ENCODE data around the gene MPST.
"Not testable (repeated sequence)": the region's sequence is repeated elsewhere in the genome, so short reads cannot be mapped to it uniquely, and the experiment has no call there.

Gene MPST

GRCh38 chr22:37063431-37064420 is 44.2 kb downstream of the MPST start:
- peak; percentile 28 for DNase-seq

DNA sequence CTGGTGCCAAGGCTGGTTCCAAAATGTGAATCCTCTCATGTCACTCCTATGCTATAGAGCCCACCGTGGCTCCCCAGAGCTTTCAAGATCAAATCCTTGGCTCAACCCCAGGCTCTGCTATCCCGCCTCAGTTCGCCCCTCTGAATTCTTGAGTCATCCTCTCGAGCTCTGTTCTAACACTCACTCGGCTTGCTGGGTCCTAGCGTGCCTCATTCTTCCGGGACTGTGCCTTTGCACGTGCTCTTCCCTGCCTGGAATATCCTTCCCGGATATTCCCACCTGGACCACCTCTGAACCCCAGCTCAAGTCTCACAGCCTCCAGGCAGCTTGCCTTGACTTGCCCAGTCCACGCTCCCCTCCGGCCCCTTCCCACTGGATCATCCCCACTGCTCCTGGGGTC is 45.0 kb downstream of the MPST start:
- no peak for DNase-seq

- DNase-seq = no peak
These were observed 45.6 kb downstream of the MPST start for GRCh38 chr22:37065180-37065579.

- DNase-seq = no peak
These were observed 46.4 kb downstream of the MPST start for GRCh38 chr22:37065961-37066360.

GRCh38 chr22:37067428-37067827 is 47.9 kb downstream of the MPST start:
- DNase-seq = no peak

DNA sequence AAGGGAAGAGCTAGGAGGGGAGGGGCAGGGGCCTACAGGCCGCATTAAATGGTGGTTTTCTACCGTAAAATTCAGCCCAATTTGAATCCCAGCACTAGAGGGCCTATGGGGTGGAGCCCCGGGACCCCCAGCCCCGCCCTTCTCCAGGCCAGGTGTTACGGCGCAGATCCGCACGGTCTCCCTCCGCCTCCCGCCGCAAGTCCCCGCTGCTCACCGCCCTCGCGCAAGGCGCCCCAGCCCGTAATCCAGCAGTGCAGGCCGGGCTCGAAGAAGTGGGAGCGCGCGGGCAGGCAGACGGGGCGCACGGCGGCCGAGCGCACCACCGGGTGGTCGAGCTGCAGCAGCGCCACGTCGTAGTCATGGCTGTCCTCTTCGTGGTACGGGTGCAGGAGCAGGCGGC is 49.3 kb downstream of the MPST start:
- DNase-seq = no peak

DNA sequence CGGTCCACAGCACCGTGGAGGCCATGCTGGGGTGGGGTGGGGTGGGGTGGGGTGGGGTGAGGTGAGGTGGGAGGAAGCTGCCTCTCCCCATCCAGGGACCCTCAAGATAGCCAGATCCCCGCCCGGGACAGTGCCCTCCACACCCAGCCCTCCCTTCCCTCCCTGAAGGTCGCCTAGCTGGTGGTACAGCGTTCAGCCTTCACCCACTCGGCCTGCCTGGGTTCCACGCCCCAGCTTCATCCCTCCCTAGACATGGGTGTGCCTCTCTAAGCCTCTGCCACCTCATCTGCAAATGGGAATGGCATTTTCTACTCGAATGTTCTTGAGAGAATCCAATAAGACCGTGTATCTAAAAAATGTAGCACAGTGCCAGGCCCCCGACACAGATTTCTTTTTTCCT is 49.8 kb downstream of the MPST start:
- DNase-seq = no peak

DNA sequence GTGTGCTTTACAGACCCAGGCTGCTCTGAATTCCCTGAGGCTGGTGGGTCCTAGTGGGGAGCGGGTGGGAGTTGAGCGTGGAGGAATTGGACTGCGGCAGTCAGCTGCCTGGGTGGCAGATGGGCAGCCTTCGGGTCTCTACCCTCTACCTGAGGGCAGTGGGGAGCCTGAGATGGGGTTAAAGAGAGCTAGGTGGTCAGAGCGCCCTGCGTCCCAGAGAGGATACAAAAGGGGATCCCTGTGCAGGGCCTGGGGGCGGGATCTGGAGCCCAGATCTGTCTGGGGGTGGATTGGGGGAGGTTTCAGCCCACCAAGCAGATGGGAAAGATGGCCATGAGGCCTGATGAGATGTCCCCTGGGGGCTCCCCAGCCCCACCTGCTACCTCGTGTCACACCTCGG is 50.2 kb downstream of the MPST start:
- no peak for DNase-seq

DNA sequence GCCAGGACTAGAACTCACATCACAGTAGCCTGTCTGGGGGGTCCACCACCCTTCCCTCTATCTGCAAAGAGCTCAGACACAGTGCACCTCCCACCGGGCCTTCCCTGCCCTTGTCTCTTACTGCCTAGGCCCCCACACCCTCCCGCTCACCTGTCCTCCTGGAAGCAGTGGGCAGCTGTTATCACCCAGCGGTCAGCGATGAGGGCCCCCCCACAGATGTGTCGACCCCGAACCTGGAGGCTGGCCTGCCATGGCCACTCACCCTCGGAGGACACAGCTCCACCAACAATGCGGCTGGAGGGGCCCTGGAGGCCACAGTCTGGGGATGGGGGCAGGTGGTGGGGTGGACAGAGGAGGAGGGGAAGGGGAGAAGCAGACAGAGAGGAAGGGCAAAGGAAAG is 50.8 kb downstream of the MPST start:
- DNase-seq = no peak

DNA sequence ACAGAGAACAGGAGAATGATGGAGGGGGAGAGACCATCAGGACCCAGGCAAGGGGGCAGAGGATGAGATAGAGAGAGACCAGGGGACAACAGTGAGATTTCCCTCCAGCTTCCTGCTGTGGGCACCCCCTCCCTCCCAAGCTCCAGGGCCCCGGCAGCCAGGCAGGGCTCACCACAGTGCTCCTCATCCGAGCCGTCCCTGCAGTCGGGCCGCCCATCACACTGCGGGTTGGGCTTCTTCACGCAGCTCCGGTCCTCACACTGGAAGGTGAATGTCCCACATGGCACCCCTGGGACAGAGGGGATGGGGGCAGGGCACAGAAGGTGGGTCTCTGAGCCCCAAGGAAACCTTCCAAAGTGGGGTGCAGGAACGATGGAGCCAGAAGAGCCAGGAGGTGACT is 51.2 kb downstream of the MPST start:
- DNase-seq = no peak

DNA sequence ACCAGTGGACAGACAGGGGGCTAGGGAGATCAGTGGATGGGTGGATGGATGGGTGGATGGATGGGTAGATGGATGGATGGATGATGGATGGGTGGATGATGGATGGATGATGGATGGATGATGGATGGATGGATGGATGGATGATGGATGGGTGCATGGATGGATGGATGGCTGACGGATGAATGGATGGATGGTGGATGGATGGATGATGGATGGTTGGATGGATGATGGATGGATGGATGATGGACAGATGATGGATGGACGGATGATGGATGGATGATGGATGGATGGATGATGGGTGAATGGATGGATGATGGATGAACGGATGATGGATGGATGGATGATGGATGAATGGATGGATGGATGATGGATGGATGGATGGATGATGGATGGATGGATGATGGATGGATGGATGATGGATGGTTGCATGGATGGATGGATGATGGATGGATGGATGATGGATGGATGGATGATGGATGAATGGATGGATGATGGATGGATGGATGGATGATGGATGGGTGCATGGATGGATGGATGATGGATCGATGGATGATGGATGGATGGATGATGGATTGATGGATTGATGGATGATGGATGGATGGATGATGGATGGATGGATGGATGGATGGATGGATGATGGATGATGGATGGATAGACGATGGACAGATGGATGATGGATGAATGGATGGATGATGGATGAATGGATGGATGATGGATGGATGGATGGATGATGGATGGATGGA is 52.5 kb downstream of the MPST start:
- DNase-seq = not testable (repeated sequence)

DNA sequence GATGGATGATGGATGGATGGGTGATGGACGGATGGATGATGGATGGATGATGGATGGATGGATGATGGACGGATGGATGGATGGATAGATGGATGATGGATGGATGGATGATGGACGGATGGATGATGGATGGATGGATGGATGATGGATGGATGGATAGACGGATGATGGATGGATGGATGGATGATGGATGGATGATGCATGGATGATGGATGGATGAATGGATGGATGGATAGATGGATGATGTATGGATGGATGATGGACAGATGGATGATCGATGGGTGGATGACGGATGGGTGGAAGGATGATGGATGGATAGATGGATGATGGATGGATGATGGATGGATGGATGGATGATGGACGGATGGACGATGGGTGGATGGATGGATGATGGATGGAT is 53.1 kb downstream of the MPST start:
- DNase-seq = no peak

- DNase-seq = no peak
These were observed 55.0 kb downstream of the MPST start for GRCh38 chr22:37074537-37074936.

DNA sequence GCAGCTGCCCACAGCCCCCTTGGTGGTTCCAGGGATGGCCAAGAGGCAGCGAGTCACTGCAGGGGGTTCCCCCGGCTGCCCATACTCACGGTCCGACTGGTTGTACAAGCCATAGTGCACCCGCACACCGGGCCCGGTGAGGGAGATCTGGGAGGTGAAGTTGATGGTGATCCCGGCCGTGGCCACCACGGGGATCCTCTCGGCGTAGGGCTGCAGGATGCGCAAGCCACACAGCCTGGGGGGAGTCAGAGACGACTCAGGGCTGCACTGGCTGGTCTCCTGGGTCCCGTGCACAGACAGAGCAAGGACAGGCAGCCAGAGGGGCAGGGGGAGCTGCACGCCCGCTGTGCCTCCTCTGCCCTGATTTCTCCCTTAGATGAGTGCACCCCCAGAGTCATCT is 55.5 kb downstream of the MPST start:
- DNase-seq = no peak

DNA sequence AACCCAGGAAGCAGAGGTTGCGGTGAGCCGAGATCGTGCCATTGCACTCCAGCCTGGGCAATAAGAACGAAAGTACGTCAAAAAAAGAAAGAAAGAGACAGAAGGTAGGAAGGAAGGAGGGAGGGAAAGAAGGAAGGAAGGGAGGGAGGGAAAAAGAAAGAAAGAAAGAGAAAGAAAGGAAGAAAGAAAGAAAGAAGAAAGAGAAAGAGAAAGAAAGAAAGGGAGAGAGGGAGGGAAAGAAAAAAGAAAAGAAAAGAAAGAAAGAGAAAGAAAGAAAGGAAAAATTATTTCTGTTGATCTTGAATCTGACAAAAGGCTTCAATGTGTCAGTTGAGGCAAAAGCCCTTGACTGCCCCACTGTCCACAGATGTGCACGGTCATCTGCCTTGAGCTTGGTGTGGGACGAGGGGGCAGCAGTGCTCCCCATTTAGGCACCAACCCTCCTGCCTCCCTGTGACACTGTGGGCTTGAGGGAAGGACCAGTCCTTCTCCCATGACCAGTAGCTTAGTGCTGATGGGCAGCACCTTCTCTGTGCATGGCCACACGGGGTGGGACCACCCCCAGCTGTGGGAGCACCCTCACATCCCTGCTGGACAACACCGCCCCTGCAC is 56.4 kb downstream of the MPST start:
- DNase-seq = no peak

DNA sequence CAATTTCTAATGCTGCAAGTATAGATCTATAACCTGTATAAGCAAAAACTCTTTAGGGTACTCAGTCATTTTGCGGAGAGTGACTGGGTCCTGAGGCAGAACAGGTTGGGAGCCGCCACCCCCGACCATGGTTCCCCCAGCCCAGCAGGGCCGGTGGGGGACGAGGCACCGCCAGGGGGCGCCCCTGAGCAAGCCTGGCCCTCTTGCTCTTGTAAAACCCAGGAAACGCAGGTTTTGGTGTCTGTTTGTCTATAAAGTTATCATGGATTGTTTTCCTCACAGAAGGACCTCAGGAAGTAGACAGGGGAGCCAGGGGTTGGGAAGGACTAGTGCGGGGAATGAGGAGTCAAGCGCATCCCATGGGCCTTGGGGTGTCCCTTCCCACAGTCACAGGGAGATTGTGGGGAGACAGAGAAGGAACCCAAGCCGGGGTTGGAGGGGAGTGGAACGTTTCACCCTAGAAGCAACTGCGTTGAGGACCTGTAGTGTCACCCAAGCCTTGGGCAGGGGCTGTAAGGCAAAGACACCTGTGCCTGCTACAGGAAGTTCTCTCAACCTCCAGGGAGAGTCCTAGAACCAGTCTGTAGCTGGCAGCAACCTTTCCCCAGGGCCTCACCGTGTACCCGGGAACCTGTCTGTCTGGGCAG is 58.4 kb downstream of the MPST start:
- no peak for DNase-seq

DNA sequence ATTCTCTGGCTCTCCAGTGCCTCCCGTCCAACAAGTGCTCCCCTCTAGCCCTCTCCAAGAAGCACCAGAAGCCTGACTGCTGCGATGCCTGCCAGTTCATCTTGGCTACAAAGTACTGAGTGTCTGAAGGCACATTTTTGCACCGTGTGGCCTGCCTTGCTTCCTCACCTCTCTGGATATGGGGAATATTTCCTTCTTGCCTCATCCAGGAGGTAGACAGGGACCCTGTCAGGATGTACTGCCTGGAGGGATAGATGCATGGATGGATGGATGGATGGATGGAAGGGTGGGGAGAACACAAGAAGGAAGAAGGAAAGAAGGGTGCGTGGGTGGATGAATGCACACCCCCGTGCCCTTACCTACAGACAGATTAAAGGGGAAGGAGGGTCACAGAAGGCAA is 59.6 kb downstream of the MPST start:
- no peak for DNase-seq

Measured in NCI-H1436 treated with DMSO at 0.1 percent for 48 hours (cell line).